Measurements from ENCODE around the gene SELPLG. TPM values are rescaled to one million over a fixed set of nuclear protein-coding genes. Genes with fewer than 3 reads are reported as not detected.

The SELPLG gene
- total RNA-seq, 1 donor from 2014 or later: 0.34 TPM

DNA sequence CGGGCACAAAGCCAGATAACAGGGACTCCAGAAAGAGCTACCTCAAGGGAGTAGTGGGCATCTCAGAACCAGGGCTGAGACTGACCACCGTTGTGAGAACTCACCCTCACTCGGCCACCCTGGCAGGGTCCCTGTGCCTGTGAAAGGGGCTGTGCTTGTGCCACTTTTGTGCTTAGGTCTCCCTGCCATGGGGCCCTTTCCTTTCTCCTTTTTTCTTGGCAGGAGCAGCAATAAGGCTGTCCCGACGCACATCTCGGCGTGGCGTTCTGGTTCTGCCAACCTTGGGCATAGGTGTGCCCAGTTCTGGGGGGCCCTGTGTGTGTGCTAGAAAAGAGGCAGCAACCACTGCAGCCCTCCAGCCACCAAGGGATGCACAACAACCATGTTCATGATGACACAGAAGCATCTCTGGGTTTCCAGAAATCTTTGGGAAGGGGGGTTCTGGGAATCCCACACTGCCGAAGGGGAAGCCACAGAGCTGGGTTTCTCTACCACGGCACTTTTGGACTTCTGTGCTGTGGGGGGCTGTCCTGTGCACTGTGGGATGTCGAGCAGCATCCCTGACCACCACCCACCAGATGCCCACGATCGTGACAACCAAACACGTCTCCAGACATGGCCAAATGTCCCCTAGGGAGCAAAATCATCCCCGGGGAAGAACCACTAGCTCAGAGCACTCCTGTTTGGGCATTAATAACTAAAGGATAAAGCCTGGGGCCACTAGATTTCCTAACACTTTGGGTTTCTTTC is 22.7 kb downstream of the SELPLG start:
- H3K4me3 Mint-ChIP-seq (ENCODE audit: unreplicated experiment): no peak overlapping the region
- peaks cover 3% of the 10 kb centered on the region for H3K9me3 Mint-ChIP-seq (ENCODE audit: unreplicated experiment)
- H3K36me3 Mint-ChIP-seq (ENCODE audit: unreplicated experiment): no peaks in the 10 kb centered on the region
- peaks cover 4% of the 10 kb centered on the region for H3K27me3 Mint-ChIP-seq (ENCODE audit: unreplicated experiment)
- no peak overlapping the region for H3K27ac Mint-ChIP-seq (ENCODE audit: unreplicated experiment)
- TF ChIP-seq, protein P1, sequence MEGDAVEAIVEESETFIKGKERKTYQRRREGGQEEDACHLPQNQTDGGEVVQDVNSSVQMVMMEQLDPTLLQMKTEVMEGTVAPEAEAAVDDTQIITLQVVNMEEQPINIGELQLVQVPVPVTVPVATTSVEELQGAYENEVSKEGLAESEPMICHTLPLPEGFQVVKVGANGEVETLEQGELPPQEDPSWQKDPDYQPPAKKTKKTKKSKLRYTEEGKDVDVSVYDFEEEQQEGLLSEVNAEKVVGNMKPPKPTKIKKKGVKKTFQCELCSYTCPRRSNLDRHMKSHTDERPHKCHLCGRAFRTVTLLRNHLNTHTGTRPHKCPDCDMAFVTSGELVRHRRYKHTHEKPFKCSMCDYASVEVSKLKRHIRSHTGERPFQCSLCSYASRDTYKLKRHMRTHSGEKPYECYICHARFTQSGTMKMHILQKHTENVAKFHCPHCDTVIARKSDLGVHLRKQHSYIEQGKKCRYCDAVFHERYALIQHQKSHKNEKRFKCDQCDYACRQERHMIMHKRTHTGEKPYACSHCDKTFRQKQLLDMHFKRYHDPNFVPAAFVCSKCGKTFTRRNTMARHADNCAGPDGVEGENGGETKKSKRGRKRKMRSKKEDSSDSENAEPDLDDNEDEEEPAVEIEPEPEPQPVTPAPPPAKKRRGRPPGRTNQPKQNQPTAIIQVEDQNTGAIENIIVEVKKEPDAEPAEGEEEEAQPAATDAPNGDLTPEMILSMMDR (IDR thresholded peaks at IDR 0.05; ENCODE audit: partially characterized antibody, unreplicated experiment): no peak
- peaks cover 1% of the 10 kb centered on the region for H3K4me1 Mint-ChIP-seq (ENCODE audit: low read depth, unreplicated experiment)
- no peak for DNase-seq

DNA sequence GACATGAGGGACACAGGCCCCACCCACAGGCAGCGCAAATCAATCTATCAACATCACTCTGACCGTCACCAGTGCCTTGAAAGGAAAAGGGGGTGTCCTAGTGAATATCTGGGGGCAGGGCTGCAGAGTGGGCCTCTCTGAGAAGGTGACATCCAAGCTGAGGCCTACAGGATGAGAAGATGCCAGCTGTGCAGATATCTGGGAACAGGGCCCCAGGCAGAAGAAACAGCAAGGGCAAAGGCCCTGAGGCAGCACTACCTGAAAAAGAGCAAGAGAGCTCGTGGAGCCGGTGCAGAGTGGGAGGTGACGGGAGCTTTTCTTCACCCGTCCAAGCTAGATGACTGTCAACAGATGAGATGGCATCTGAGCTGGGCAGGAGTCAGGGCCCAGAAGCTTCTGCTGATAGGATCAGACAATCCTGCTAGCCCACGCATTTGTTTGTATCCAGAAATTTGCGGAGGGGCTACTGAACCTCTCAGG is 23.3 kb downstream of the SELPLG start:
- TF ChIP-seq, protein P1 (IDR thresholded peaks at IDR 0.05; ENCODE audit: partially characterized antibody, unreplicated experiment): no peak
- H3K4me3 Mint-ChIP-seq (ENCODE audit: unreplicated experiment): no peak overlapping the region
- DNase-seq: no peak
- H3K27ac Mint-ChIP-seq (ENCODE audit: unreplicated experiment): no peak overlapping the region
- peaks cover 3% of the 10 kb centered on the region for H3K9me3 Mint-ChIP-seq (ENCODE audit: unreplicated experiment)
- H3K36me3 Mint-ChIP-seq (ENCODE audit: unreplicated experiment): no peaks in the 10 kb centered on the region
- peaks cover 1% of the 10 kb centered on the region for H3K4me1 Mint-ChIP-seq (ENCODE audit: low read depth, unreplicated experiment)
- peaks cover 4% of the 10 kb centered on the region for H3K27me3 Mint-ChIP-seq (ENCODE audit: unreplicated experiment)

DNA sequence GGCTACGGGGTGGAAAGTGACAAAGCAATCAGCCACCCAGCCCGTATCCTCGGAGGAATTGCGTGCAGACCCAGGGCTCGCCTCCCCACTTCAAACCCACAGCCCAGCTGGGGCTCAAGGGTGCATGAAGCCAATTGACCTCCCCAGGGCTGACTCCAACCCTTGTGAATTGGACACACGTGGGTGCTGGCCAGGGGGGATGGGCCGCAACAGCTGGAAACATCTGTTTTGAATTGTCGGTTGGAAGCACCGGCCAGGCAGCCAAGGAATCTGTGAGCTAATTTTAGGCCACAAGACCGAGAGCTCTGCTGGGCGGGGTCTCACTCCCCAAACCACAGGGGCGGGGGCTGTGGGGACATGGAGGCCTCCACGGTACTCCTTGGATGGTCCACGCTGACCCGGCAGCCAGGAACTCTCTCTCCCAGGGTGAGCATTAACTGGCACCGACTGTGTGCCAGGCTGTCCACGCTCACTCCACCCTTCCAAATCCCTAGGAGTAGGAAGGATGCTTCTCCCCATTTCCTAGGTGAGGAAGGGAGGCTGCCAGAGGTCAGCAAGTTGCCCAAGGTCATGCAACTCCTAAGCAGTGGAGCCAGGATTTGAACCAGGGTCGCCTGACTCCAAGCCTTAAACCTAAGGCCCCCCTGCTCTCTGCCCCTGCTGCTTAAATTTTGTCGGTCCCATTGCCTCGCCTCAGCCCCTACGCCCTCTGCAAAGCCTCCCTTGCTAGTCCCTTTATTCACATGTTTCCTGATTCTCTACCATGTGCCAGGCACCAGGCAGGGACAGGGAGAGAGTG is 24.0 kb downstream of the SELPLG start:
- peaks cover 5% of the 10 kb centered on the region for H3K9me3 Mint-ChIP-seq (ENCODE audit: unreplicated experiment)
- H3K36me3 Mint-ChIP-seq (ENCODE audit: unreplicated experiment): no peaks in the 10 kb centered on the region
- no peak for DNase-seq
- H3K27me3 Mint-ChIP-seq (ENCODE audit: unreplicated experiment): peaks cover 4% of the 10 kb centered on the region
- H3K27ac Mint-ChIP-seq (ENCODE audit: unreplicated experiment): no peak overlapping the region
- peaks cover 1% of the 10 kb centered on the region for H3K4me1 Mint-ChIP-seq (ENCODE audit: low read depth, unreplicated experiment)
- no peak overlapping the region for H3K4me3 Mint-ChIP-seq (ENCODE audit: unreplicated experiment)
- TF ChIP-seq, protein P1 (IDR thresholded peaks at IDR 0.05; ENCODE audit: partially characterized antibody, unreplicated experiment): no peak

DNA sequence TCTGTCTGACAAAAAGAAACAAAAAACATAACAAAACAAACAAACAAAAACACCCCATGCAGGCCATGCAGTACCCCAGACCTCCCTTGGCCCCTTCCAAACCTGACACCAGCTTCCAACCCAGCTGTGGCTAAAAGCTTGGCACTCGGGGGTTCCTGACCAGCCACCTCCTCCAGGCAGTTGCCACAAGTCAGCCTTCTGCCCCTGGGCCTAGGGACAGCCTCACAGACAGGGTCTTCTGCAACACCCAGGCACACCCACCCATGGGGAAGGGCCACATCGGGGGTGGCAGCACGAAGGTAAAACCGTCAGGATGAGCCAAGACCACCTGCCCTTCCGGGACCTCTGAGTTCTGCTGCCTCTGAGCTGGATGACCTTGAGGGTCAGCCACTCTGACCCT is 25.1 kb downstream of the SELPLG start:
- Mint-ChIP-seq H3K36me3 (ENCODE audit: unreplicated experiment) (no peaks in the 10 kb centered on the region), H3K4me1 (ENCODE audit: low read depth, unreplicated experiment) (peaks cover 1% of the 10 kb centered on the region), H3K27ac (ENCODE audit: unreplicated experiment) (no peak overlapping the region), H3K9me3 (ENCODE audit: unreplicated experiment) (peaks cover 5% of the 10 kb centered on the region), H3K27me3 (ENCODE audit: unreplicated experiment) (peaks cover 4% of the 10 kb centered on the region), H3K4me3 (ENCODE audit: unreplicated experiment) (no peak overlapping the region)
- no peak for DNase-seq
- TF ChIP-seq, protein P1 (IDR thresholded peaks at IDR 0.05; ENCODE audit: partially characterized antibody, unreplicated experiment): no peak
